Erythroblast (primary cell): ENCODE measurements around the gene HSD17B7.
"Not testable (repeated sequence)": the region's sequence is repeated elsewhere in the genome, so short reads cannot be mapped to it uniquely, and the experiment has no call there.

Experiments
- GATA1 ChIP-seq: IDR thresholded peaks from 2 replicates; pipeline ENCODE4 v1.6.1; 2011; ENCODE audit warnings: low read depth, mild to moderate bottlenecking, control low read depth, low read length, moderate library complexity
- POLR2A ChIP-seq: IDR thresholded peaks from 2 replicates; pipeline ENCODE4 v1.6.1; 2011; ENCODE audit warnings: mild to moderate bottlenecking, low read length

- TF ChIP-seq POLR2A, GATA1: not testable (repeated sequence)
Observed at GRCh38 chr1:162818136-162818535, 27.6 kb downstream of the HSD17B7 start.
